T-helper 9 cell (primary cell): ENCODE results near the gene PEPD.
A peak's percentile ranks its signal among the peaks of the same experiment; 100 is the strongest.

Experiments
- DNase-seq: peaks from one replicate; pipeline ENCODE4 v3.0.0-alpha.2; 2020

PEPD gene

GRCh38 chr19:33377586-33378475 lies 143.8 kb downstream of the PEPD start:
- no peak for DNase-seq

- no peak for DNase-seq
Measured at GRCh38 chr19:33376941-33377557, 144.5 kb downstream of the PEPD start.

- no peak for DNase-seq
Measured at GRCh38 chr19:33376423-33376822, 145.2 kb downstream of the PEPD start.

- no peak for DNase-seq
Measured at GRCh38 chr19:33375837-33376159, 145.8 kb downstream of the PEPD start.

- no peak for DNase-seq
Measured at GRCh38 chr19:33375156-33375836, 146.3 kb downstream of the PEPD start.

- no peak for DNase-seq
Measured at GRCh38 chr19:33374236-33374714, 147.3 kb downstream of the PEPD start.

- peak; percentile 94 for DNase-seq
Measured at GRCh38 chr19:33373453-33374235, 147.9 kb downstream of the PEPD start, which contains the start of gene CEBPG. Gene CEBPG, plus strand, starts transcription at chr19:33373709. Its CDS starts 5,531 bp downstream, at chr19:33379240.

GRCh38 chr19:33370783-33371182 lies 150.8 kb downstream of the PEPD start:
- no peak for DNase-seq

GRCh38 chr19:33368074-33368864 lies 153.3 kb downstream of the PEPD start:
- DNase-seq: no peak

- no peak for DNase-seq
Measured at GRCh38 chr19:33366897-33367296, 154.7 kb downstream of the PEPD start.

- no peak for DNase-seq
Measured at GRCh38 chr19:33366127-33366526, 155.5 kb downstream of the PEPD start.

- DNase-seq: no peak
Measured at GRCh38 chr19:33365691-33366090, 155.9 kb downstream of the PEPD start.

- no peak for DNase-seq
Measured at GRCh38 chr19:33363476-33363875, 158.1 kb downstream of the PEPD start.

GRCh38 chr19:33362508-33363228 lies 158.9 kb downstream of the PEPD start:
- no peak for DNase-seq

- DNase-seq: no peak
Measured at GRCh38 chr19:33359581-33359980, 162.0 kb downstream of the PEPD start.

GRCh38 chr19:33358408-33358807 lies 163.2 kb downstream of the PEPD start:
- no peak for DNase-seq

GRCh38 chr19:33357556-33357955 lies 164.0 kb downstream of the PEPD start:
- no peak for DNase-seq

GRCh38 chr19:33355535-33355934 lies 166.1 kb downstream of the PEPD start:
- no peak for DNase-seq

- DNase-seq: no peak
Measured at GRCh38 chr19:33350538-33351309, 170.9 kb downstream of the PEPD start.
